Lower leg skin (tissue), 4 donors: Measurements from ENCODE around the gene FLT3. TPM values are rescaled to one million over a fixed set of nuclear protein-coding genes. Genes with fewer than 3 reads are reported as not detected.

Source experiments
- DNase-seq, 2 donors: peaks; one replicate each; pipeline ENCODE4 v3.0.0-alpha.2; 2019; ENCODE audit warnings: low spot score in 2 of 2
- H3K4me3 ChIP-seq: fragments of 200-600 bp; sonication (generic); 2 replicates; pipeline ENCODE4 v1.5.1; 2017; ENCODE audit warnings: mild to moderate bottlenecking, low read depth; ENCODE audit not compliant: poor library complexity, severe bottlenecking
- POLR2A ChIP-seq, 2 donors: fragments of 450-650 bp; IDR thresholded peaks; one replicate each; pipeline ENCODE4 v1.6.1; 2016 to 2017; ENCODE audit warnings: antibody characterized with exemption in 2 of 2, mild to moderate bottlenecking in 1 of 2, moderate library complexity in 1 of 2
- WGBS, 2 donors: methylation state at CpG; one replicate each; pipeline ENCODE4 v1.1.5; 2018; 5-methylcytosine and 5-hydroxymethylcytosine counted together
- intact Hi-C: fragments of 100-400 bp; cut with DNase I; formaldehyde crosslinking; loops from one replicate; pipeline ENCODE4 v1.15.0; 2023; ENCODE audit warnings: low total_unique reads
- total RNA-seq, 4 donors: library from RNA; depleted of rRNA; stranded (reverse); fragments of >200 nt; gene quantifications; one replicate each; pipeline ENCODE4 v1.1.0, GENCODE V29; 2016
- TF ChIP-seq, protein P1 (sequence below), 3 donors: fragments of 450-650 bp; IDR thresholded peaks; one replicate each; pipeline ENCODE4 v1.5.1; 2016; ENCODE audit warnings: antibody characterized with exemption in 3 of 3, mild to moderate bottlenecking in 3 of 3, moderate library complexity in 2 of 3

The FLT3 gene
- total RNA-seq, 4 donors from 2014 or later, result 0.72 to 1.3 (median 0.89) TPM

DNA sequence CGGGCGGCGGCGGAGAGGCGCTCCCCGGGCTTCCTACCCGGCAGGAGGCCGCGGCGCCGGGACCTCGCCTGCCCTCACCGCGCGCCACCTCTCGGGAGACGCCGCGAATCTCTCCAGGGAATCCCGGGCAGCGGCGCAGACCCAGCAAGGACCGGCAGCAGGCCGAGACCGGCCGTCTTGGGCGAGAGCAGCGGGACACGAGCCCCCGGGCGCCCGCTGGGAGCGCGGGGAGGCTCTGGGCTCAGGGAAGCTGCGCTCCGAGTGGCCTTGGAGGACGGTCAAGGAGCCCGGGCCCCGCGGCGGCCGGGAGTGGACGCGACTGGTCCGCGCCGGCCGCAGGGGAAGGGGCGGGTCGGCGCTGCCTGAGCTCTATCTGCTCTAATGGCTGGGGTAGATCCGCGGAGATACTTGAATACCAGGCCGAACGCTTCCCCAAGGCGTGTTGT is 145.9 kb downstream of the FLT3 start:
- DNase-seq, result no peak
- peak overlapping the region; percentile 34 for H3K4me3 ChIP-seq
- TF ChIP-seq, protein P1, sequence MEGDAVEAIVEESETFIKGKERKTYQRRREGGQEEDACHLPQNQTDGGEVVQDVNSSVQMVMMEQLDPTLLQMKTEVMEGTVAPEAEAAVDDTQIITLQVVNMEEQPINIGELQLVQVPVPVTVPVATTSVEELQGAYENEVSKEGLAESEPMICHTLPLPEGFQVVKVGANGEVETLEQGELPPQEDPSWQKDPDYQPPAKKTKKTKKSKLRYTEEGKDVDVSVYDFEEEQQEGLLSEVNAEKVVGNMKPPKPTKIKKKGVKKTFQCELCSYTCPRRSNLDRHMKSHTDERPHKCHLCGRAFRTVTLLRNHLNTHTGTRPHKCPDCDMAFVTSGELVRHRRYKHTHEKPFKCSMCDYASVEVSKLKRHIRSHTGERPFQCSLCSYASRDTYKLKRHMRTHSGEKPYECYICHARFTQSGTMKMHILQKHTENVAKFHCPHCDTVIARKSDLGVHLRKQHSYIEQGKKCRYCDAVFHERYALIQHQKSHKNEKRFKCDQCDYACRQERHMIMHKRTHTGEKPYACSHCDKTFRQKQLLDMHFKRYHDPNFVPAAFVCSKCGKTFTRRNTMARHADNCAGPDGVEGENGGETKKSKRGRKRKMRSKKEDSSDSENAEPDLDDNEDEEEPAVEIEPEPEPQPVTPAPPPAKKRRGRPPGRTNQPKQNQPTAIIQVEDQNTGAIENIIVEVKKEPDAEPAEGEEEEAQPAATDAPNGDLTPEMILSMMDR (IDR thresholded peaks at IDR 0.05), result no peak
- no peak for TF ChIP-seq POLR2A (IDR thresholded peaks at IDR 0.05)
- intact Hi-C loops, result no loop called here
- WGBS, 2 donors, result 7 to 8% methylated on average over 38 to 40 of the region's 56 CpGs

DNA sequence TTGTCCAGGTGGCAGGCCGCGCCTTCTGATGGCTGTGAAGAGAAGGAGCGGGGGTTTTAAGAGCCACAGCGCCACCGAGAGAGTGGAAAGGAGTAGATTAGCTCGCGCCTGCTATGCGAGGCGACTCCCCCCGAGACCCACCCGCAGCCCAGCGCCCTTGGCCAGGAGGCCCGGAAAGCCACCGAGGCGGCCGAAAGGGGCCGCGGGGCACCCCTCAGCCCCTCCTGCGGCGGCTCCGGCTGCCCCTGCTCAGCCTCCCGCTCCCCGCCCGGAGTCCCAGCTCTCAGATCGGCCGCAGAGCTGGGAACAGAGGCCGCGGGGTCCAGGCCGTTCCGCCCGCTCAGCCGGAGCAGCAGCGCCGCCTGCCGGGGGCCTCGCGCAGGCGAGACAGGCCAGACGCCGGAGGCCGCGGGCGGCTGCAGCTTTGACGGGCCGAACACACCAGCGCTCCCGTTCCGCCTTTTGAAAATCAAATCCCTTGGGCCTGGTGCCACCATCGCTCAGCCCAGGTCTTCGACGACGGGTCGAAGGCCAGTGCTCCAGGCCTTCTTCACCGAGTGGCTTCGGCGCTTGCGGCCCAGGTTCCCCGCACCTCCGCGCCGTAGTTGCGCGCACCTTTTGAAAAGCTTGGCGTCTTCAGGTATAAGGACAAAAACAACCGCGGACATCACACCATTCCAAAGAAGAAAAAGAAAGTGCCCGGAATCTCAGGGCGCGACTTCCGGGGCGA is 146.5 kb downstream of the FLT3 start:
- peak overlapping the region; percentile 34 for H3K4me3 ChIP-seq
- no peak for TF ChIP-seq POLR2A (IDR thresholded peaks at IDR 0.05)
- TF ChIP-seq, protein P1 (IDR thresholded peaks at IDR 0.05), result peak in 1 of 3 donors; percentile 29
- intact Hi-C loops, result no loop called here
- WGBS, 2 donors, result 2 to 3% methylated on average over 50 to 66 of the region's 71 CpGs
- DNase-seq, result peak; percentile 46 to 91

Other genes with a start within 250 kb of the FLT3 start
- gene PDX1, start 180.6 kb downstream of the FLT3 start, total RNA-seq, result not detected
- gene CDX2, start 131.3 kb downstream of the FLT3 start, total RNA-seq, result not detected
- not detected for gene URAD, start 111.9 kb downstream of the FLT3 start, total RNA-seq
- gene PAN3, start 38.0 kb upstream of the FLT3 start, total RNA-seq, result 10 to 100 TPM; 32.2 to 57.7 (median 46.9) TPM